ENCODE data around the gene TNNC2.
A peak's percentile ranks its signal among the peaks of the same experiment; 100 is the strongest.
"Not testable (repeated sequence)": the region's sequence is repeated elsewhere in the genome, so short reads cannot be mapped to it uniquely, and the experiment has no call there.

The TNNC2 gene

GRCh38 chr20:45848969-45849582, 22.0 kb upstream of the TNNC2 start:
- DNase-seq (ENCODE audit: low read depth) = no peak

DNA sequence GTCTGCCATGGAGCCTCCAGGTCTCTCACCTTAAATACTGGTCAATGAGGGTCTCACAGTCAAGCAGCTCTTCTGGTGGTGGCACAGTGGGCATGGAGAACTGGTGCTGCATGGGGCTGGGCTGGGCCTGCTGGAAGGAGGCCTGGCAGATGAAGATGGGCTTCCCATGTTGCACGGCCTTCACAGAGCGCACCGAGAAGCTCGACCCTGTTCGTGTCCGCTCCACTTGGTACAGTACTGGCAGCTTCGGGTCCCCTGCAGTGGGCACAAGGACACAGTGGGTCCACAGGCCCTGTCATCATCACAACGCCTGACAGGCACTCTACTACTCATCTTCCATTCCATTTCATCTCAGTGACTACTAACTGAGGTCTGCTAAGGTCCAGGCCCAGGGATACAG, 21.3 kb upstream of the TNNC2 start:
- no peak for DNase-seq (ENCODE audit: low read depth)

DNA sequence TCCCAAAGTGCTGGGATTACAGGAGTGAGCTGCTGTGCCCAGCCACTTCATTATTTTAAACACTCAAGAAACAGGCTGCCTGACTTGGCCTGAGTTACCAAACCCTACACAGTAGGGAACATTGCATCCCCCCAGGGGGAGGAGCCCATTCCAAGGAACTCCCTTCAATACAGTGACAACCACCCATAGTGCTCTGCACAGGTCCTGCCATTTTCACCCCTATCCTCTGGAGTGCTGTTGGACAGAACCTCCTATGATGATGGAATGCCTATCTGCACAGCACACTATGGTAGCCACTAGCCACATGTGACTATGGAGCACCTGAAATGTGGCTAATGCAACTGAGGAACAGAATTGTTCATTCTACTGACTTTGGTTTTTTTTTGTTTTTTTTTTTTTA, 18.3 kb upstream of the TNNC2 start:
- DNase-seq (ENCODE audit: low read depth) = no peak

DNA sequence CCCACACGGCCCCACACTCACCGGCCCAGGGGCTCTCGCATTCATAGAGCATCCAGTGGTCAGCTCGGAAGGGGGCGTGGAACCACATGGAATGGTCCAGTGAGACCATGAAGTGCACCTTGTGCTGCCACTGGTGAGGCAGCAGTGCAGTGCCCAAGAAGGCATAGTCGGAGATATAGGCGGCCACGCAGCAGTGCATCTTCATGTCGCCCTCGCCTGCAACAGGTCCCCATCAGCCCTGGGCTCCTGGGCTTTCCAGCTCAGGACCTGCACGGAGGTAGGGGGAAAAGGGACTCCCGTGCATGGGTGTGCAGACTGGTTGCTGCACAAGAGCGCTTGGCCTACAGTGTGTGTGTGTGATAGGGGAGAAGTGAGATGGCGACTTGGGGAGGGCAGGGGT, 16.4 kb upstream of the TNNC2 start:
- no peak for DNase-seq (ENCODE audit: low read depth)

GRCh38 chr20:45842169-45842812, 15.2 kb upstream of the TNNC2 start:
- no peak for DNase-seq (ENCODE audit: low read depth)

GRCh38 chr20:45841407-45842129, 14.5 kb upstream of the TNNC2 start:
- no peak for DNase-seq (ENCODE audit: low read depth)

DNA sequence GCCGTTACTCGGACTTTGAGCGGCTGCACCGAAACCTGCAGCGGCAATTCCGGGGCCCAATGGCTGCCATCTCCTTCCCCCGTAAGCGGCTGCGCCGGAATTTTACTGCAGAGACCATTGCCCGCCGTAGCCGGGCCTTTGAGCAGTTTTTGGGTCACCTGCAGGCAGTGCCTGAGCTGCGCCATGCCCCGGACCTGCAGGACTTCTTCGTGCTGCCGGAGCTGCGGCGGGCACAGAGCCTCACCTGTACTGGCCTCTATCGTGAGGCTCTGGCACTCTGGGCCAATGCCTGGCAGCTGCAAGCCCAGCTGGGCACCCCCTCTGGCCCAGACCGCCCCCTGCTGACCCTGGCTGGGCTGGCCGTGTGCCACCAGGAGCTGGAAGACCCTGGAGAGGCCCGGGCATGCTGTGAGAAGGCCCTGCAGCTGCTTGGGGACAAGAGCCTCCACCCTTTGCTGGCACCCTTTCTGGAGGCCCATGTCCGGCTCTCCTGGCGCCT, 13.6 kb upstream of the TNNC2 start:
- DNase-seq (ENCODE audit: low read depth) = no peak

GRCh38 chr20:45836841-45837240, 9.7 kb upstream of the TNNC2 start:
- no peak for DNase-seq (ENCODE audit: low read depth)

DNA sequence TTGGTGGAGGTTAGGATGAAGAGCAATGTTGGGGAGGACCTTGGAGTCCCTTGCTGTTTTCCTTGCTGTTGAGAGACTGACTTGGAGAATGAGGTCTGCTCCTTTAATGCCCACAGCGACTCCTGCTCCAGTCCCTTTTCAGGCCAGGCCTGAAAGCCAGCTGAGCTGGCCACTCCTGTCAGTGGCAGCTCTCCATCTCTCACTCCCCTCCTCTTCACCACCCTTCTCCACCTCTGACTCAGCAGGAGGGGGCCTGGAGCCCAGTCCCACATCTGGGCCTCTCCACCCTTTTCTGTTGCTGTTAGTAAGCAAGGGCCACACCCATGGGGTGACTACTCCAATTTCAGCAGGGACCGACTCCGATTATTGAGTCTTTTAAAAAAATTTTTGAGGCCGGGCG, 8.7 kb upstream of the TNNC2 start:
- peak; percentile 79 for DNase-seq (ENCODE audit: low read depth)

DNA sequence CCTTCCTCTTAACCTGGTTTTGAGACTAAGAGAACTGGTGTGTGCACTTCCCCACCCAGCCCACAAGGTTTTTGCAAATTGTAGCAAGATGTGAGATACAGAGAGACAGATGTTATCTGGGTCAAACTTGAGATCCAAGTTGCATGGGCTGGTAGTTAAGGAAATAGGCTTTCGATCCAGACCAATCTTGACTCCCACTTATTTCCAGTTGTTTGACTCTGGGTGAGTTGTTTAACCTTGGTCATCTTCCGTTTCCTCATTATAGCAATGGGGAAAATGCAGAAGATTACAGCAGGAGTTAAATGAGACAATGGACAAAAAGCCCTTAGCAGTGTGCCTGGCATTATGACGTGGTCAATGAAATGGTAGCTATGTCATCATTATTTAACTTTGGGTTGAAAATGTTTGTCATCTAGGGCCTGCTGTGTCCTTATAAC, 8.2 kb upstream of the TNNC2 start:
- no peak for DNase-seq (ENCODE audit: low read depth)

GRCh38 chr20:45834797-45835161, 7.7 kb upstream of the TNNC2 start:
- no peak for DNase-seq (ENCODE audit: low read depth)

GRCh38 chr20:45833883-45834796, 7.0 kb upstream of the TNNC2 start:
- DNase-seq (ENCODE audit: low read depth) = peak; percentile 47

GRCh38 chr20:45833030-45833882, 6.1 kb upstream of the TNNC2 start, which contains the start of gene SNX21:
Gene SNX21 (plus strand): TSS chr20:45833799. CDS start chr20:45833920, 121 bp downstream.
- peak; percentile 70 for DNase-seq (ENCODE audit: low read depth)

- DNase-seq (ENCODE audit: low read depth) = no peak
These were observed 5.5 kb upstream of the TNNC2 start for GRCh38 chr20:45832619-45833018.

GRCh38 chr20:45829673-45830106, 2.6 kb upstream of the TNNC2 start:
- not testable (repeated sequence) for DNase-seq (ENCODE audit: low read depth)

DNA sequence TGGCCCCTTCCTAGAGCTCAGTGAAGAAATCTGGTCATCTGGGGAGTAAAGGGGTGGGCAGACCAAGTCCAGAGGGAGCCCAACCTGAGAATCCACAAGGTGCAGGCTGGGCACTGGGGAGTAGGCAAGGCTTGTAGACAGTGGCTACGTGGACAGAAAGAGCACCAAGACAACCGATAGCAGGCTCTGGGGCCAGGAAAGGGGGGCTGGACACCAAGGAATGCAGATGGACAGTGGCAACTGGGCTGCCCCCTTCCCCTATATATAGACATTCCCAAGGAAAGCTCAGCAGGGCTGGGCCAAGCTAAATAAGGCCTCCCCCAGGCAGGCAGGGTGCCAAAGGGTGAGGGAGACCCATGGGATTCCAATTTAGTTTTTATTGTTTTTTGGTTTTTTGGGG, 1.5 kb upstream of the TNNC2 start:
- DNase-seq (ENCODE audit: low read depth) = no peak

GRCh38 chr20:45827712-45828111, 600 bp upstream of the TNNC2 start:
- no peak for DNase-seq (ENCODE audit: low read depth)

DNA sequence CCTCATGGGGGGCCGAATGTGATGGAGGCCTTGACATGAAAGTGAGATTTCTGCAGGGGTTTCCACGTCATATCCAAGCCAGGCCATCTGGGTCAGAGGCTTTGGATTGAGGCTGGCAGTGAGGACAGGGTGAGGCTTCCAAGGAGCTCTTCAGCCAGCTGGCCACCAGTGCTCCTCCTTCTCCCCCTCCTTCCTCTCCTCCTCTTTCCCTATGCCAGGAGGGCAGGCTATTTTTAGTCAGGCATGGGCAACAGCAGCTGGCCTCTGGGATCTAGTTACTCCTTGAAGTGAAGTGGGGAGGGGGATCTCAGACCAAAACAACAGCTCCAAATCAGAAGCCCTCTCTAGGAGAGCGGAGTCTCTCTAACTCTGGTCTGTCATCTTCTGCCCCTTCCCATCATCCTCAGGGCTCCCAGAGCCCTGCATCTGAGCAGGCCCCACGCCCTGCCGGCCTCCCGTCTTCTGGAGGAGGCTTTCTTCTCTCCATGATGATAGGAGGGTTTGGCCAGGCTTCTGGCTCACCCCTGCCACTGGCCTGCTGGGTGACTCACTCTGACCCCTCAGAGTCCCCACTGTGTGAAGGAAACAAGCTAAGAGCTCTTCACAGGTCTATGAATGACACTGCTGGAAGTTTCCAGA, 612 bp downstream of the TNNC2 start:
- no peak for DNase-seq (ENCODE audit: low read depth)

DNA sequence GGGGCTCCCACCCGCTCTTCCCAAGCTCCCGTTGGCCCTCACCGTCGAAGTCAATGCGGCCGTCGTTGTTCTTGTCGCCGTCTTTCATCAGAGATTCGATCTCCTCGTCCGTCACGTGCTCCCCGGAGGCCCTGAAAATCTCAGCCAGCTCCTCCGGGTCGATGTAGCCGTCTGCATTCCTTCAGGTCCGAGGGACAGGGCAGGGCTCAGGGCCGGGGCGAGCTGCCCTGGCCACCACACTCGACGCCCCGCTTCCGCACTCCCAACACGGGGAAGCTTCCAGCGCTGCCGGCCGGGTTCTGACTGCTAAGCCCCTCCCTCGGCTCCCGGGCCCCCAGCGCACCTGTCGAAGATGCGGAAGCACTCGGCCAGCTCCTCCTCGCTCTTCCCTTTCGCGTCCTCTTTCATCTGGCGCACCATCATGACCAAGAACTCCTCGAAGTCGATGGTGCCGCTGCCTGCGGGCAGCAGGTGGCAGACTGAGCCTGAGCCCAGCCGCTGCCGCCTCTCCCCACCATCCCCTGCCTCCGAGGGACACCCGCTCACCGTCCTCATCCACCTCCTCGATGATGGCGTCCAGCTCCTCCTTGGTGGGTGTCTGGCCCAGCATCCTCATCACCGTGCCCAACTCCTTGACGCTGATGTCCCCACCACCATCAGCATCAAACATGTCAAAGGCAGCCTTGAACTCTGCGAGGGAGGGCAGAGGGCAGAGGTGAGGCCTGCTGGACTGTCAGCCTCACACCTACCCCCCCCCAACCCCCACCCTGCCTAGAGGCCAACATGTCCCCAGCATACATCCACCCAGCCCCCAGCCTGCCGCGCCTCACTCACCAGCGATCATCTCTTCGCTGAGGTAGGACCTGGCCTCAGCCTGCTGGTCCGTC, 2.9 kb downstream of the TNNC2 start:
- no peak for DNase-seq (ENCODE audit: low read depth)

DNA sequence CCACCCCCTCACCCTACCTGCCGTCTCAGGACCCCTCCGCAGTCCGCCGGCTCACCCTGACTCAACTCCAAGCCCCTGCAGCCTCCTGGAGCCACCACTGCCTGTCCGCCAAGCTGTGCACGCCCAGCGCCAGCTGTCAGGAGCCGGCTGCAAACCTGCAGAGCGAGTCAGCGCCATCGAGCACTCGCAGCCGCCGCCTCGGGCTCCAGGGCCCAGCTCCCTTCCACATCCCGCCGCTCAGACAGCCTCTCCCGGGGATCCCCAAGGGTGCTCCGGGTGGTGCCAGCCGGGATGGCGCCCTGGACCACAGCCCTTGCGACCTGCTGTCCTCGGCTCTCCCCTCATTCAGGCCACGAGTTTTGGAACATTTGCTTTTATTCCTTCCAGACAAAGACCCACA, 4.3 kb downstream of the TNNC2 start:
- DNase-seq (ENCODE audit: low read depth) = no peak

Measured in HS-27A (cell line).